Left ventricle myocardium inferior (tissue), 1 donor: ENCODE measurements around the gene OR7E24. TPM values are rescaled to one million over a fixed set of nuclear protein-coding genes. Genes with fewer than 3 reads are reported as not detected.
A peak's percentile ranks its signal among the peaks of the same experiment; 100 is the strongest.
"Not testable (repeated sequence)": the region's sequence is repeated elsewhere in the genome, so short reads cannot be mapped to it uniquely, and the experiment has no call there.

Experiments
- DNase-seq: peaks from one replicate; pipeline ENCODE4 v3.0.0-alpha.2; 2020
- H3K27ac ChIP-seq: fragments of 200-600 bp; replicated peaks from 2 replicates; pipeline ENCODE4 v1.8.0; 2021
- H3K27me3 ChIP-seq: fragments of 200-600 bp; 2 replicates; pipeline ENCODE4 v1.8.0; 2021; ENCODE audit warnings: low read depth
- H3K36me3 ChIP-seq: fragments of 200-600 bp; 2 replicates; pipeline ENCODE4 v1.8.0; 2021
- H3K4me1 ChIP-seq: fragments of 200-600 bp; 2 replicates; pipeline ENCODE4 v1.8.0; 2021
- H3K4me3 ChIP-seq: fragments of 200-600 bp; 2 replicates; pipeline ENCODE4 v1.8.0; 2021; ENCODE audit warnings: mild to moderate bottlenecking, moderate library complexity
- H3K9me3 ChIP-seq: fragments of 200-600 bp; replicated peaks from 2 replicates; pipeline ENCODE4 v1.8.0; 2021
- intact Hi-C: fragments of 100-400 bp; cut with micrococcal nuclease; formaldehyde crosslinking; loops from one replicate; pipeline ENCODE4 v1.11.0; 2022
- long read RNA-seq: library from polyadenylated mRNA; unstranded; transcript quantifications from one replicate; pipeline ENCODE4 v2.0.0, GENCODE V29; 2021
- total RNA-seq: library from RNA; stranded (reverse); fragmentation: NEBNext Ultra II Directional; extraction: Animal tissue kit (Norgen Biotek cat#: 25700); gene quantifications from one replicate; pipeline ENCODE4 v1.2.1, GENCODE V29; 2021
- TF ChIP-seq, protein P1 (sequence below): fragments of 200-600 bp; IDR thresholded peaks from 2 replicates; pipeline ENCODE4 v1.8.0; 2021; ENCODE audit warnings: antibody characterized with exemption, mild to moderate bottlenecking, borderline replicate concordance
- donor health status: DM: no; HTN: yes; CAD: no; lungs with severe emphysema.

The OR7E24 gene
- total RNA-seq, result not detected
- long read RNA-seq, result 0 reads

GRCh38 chr19:9250630-9251029, at the start of gene OR7E24:
Gene OR7E24 (plus strand): TSS chr19:9250930. CDS start chr19:9251044, 114 bp downstream.
- TF ChIP-seq, protein P1, sequence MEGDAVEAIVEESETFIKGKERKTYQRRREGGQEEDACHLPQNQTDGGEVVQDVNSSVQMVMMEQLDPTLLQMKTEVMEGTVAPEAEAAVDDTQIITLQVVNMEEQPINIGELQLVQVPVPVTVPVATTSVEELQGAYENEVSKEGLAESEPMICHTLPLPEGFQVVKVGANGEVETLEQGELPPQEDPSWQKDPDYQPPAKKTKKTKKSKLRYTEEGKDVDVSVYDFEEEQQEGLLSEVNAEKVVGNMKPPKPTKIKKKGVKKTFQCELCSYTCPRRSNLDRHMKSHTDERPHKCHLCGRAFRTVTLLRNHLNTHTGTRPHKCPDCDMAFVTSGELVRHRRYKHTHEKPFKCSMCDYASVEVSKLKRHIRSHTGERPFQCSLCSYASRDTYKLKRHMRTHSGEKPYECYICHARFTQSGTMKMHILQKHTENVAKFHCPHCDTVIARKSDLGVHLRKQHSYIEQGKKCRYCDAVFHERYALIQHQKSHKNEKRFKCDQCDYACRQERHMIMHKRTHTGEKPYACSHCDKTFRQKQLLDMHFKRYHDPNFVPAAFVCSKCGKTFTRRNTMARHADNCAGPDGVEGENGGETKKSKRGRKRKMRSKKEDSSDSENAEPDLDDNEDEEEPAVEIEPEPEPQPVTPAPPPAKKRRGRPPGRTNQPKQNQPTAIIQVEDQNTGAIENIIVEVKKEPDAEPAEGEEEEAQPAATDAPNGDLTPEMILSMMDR, result no peak
- DNase-seq, result no peak
- intact Hi-C loops, result no loop called here
- Histone ChIP-seq H3K4me3 (no peak within 1 kb of the TSS), H3K4me1 (no peaks in the 10 kb centered on the region), H3K27me3 (peaks cover 19% of the 10 kb centered on the region), H3K36me3 (no peaks in the 10 kb centered on the region), H3K9me3 (peaks cover 1% of the 10 kb centered on the region), H3K27ac (no peak within 1 kb of the TSS)

DNA sequence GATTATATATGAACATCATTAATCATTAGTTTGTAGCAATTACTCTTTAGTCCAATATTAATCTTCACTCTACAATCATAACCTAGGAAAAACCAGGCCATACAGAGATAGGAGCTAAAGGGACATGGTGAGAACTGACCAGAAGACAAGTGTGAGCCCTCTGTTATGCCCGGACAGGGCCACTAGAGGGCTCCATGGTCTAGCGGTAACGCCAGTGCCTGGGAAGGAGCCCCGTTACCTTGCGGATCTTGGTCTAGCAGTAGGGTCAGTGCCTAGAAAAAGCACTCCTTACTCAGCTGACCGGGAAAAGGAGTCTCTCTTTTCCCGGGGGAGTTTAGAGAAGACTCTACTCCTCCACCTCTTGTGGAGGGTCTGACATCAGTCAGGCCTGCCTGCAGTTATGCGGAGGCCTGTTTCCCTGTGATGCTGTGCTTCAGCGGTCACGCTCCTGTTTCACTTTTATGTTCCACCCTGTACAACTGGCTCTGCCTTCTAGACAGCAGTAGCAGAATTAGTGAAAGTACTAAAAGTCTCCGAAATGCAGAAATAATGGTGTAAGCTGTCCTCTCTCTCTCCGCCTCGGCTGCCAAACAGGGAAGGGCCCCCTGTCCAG, 45.1 kb upstream of the OR7E24 start:
- H3K36me3 ChIP-seq, result no peaks in the 10 kb centered on the region
- H3K9me3 ChIP-seq, result no peaks in the 10 kb centered on the region
- no peak overlapping the region for H3K27ac ChIP-seq
- peaks cover 71% of the 10 kb centered on the region for H3K27me3 ChIP-seq
- intact Hi-C loops, result loop anchor here (10.0 kb wide), 1 partner anchor 589 kb away; no protein-coding TSS in a partner anchor
- peak overlapping the region; percentile 51 for H3K4me3 ChIP-seq
- DNase-seq, result peak; percentile 62
- TF ChIP-seq, protein P1, result peak; percentile 91
- peaks cover 4% of the 10 kb centered on the region for H3K4me1 ChIP-seq

GRCh38 chr19:9219489-9219888, 31.2 kb upstream of the OR7E24 start, which contains the start of gene OR7D4:
Gene OR7D4 (minus strand): TSS chr19:9219589. CDS start chr19:9214837, 4,752 bp downstream.
- H3K4me1 ChIP-seq, result no peaks in the 10 kb centered on the region
- intact Hi-C loops, result no loop called here
- DNase-seq, result no peak
- TF ChIP-seq, protein P1, result no peak
- H3K27ac ChIP-seq, result no peak within 1 kb of the TSS
- H3K36me3 ChIP-seq, result no peaks in the 10 kb centered on the region
- H3K9me3 ChIP-seq, result peaks cover 13% of the 10 kb centered on the region
- H3K27me3 ChIP-seq, result peaks cover 34% of the 10 kb centered on the region
- H3K4me3 ChIP-seq, result no peak within 1 kb of the TSS

DNA sequence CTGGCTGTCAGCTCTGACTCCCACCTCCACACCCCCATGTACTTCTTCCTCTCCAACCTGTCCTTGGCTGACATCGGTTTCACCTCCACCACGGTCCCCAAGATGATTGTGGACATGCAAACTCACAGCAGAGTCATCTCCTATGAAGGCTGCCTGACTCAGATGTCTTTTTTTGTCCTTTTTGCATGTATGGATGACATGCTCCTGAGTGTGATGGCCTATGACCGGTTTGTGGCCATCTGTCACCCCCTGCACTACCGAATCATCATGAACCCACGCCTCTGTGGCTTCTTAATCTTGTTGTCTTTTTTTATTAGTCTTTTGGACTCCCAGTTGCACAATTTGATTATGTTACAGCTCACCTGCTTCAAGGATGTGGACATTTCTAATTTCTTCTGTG, 506 bp downstream of the OR7E24 start:
- Histone ChIP-seq H3K27ac (no peak overlapping the region), H3K4me1 (no peaks in the 10 kb centered on the region), H3K4me3 (no peak overlapping the region), H3K27me3 (peaks cover 19% of the 10 kb centered on the region), H3K36me3 (no peaks in the 10 kb centered on the region), H3K9me3 (peaks cover 5% of the 10 kb centered on the region)
- no peak for DNase-seq
- intact Hi-C loops, result no loop called here
- TF ChIP-seq, protein P1, result no peak

- H3K4me1 ChIP-seq, H3K27ac ChIP-seq, DNase-seq, intact Hi-C loops, H3K36me3 ChIP-seq: not testable (repeated sequence)
- peaks cover 27% of the 10 kb centered on the region for H3K27me3 ChIP-seq
- peaks cover 43% of the 10 kb centered on the region for H3K9me3 ChIP-seq
- H3K4me3 ChIP-seq, result peak overlapping the region; percentile 57
Observed at GRCh38 chr19:9283485-9283884, 32.8 kb downstream of the OR7E24 start.

DNA sequence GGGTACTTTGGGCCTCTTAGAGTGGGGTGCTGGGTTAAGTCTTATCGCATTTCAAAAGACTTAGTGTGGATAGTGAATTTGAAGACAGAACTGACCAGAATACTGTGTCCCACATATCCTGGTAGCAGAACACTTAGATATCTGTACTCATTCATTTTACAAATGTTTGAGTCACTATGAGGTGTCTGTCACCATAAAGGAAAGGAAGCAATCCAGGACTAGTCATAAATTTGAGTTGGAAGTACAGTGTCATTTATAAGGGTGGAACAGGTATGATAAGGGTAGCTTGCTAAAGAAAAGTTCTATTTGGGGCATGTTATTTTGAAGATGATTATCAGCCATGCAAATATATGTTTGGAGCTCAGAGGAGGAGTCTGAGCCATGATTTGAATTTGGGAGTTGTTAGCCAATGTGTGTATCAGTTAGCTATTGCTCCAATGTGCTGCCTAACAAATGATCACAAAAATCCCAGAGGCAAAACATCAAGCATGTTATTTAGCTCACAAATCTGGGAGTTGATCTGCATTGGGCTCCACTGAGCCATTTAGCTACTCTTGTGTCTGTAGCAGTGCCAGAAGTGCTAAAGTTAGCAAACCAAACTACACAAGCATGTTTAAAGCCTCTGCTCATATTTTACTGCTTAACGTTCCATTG, 38.6 kb downstream of the OR7E24 start:
- peaks cover 92% of the 10 kb centered on the region for H3K9me3 ChIP-seq
- TF ChIP-seq, protein P1, result no peak
- H3K36me3 ChIP-seq, result peaks cover 67% of the 10 kb centered on the region

More for the DNA sequence above, 38.6 kb downstream of the OR7E24 start:
- H3K27me3 ChIP-seq, result peaks cover 1% of the 10 kb centered on the region
- H3K4me3 ChIP-seq, result no peak overlapping the region
- H3K4me1 ChIP-seq, result no peaks in the 10 kb centered on the region
- intact Hi-C loops, result no loop called here
- no peak overlapping the region for H3K27ac ChIP-seq
- no peak for DNase-seq
